Activated naive CD8-positive, alpha-beta T cell (primary cell): Measurements from ENCODE around the gene OTOR.

Experiments
- H3K27ac Mint-ChIP-seq: one replicate; pipeline ENCODE4 v1.8.0; 2021; ENCODE audit warnings: mixed read lengths
- H3K27me3 Mint-ChIP-seq: one replicate; pipeline ENCODE4 v1.8.0; 2021; ENCODE audit warnings: mixed read lengths
- H3K36me3 Mint-ChIP-seq: one replicate; pipeline ENCODE4 v1.8.0; 2021; ENCODE audit warnings: mixed read lengths
- H3K4me1 Mint-ChIP-seq: one replicate; pipeline ENCODE4 v1.8.0; 2021; ENCODE audit warnings: low read depth, mixed read lengths
- H3K4me3 Mint-ChIP-seq: one replicate; pipeline ENCODE4 v1.8.0; 2021; ENCODE audit warnings: mild to moderate bottlenecking, mixed read lengths
- H3K9me3 Mint-ChIP-seq: one replicate; pipeline ENCODE4 v1.8.0; 2021; ENCODE audit warnings: low read depth, mixed read lengths

Gene OTOR

GRCh38 chr20:16748308-16748900 is at the start of gene OTOR:
Gene OTOR, plus strand, starts transcription at chr20:16748358. Its CDS starts 44 bp downstream, at chr20:16748402.
- Mint-ChIP-seq H3K36me3 (no peaks in the 10 kb centered on the region), H3K4me1 (peaks cover 3% of the 10 kb centered on the region), H3K27ac (no peak within 1 kb of the TSS), H3K9me3 (no peaks in the 10 kb centered on the region), H3K27me3 (no peaks in the 10 kb centered on the region), H3K4me3 (no peak within 1 kb of the TSS)

GRCh38 chr20:16699293-16699692 is 48.9 kb upstream of the OTOR start:
- no peak overlapping the region for H3K4me3 Mint-ChIP-seq
- no peaks in the 10 kb centered on the region for H3K9me3 Mint-ChIP-seq
- no peak overlapping the region for H3K27ac Mint-ChIP-seq
- peaks cover 17% of the 10 kb centered on the region for H3K27me3 Mint-ChIP-seq
- H3K4me1 Mint-ChIP-seq, result no peaks in the 10 kb centered on the region
- H3K36me3 Mint-ChIP-seq, result no peaks in the 10 kb centered on the region

GRCh38 chr20:16701296-16701695 is 46.9 kb upstream of the OTOR start:
- Mint-ChIP-seq H3K27me3 (peaks cover 20% of the 10 kb centered on the region), H3K27ac (no peak overlapping the region), H3K36me3 (peaks cover 2% of the 10 kb centered on the region), H3K9me3 (no peaks in the 10 kb centered on the region), H3K4me1 (no peaks in the 10 kb centered on the region), H3K4me3 (no peak overlapping the region)

- Mint-ChIP-seq H3K36me3 (peaks cover 2% of the 10 kb centered on the region), H3K27me3 (peaks cover 16% of the 10 kb centered on the region), H3K4me1 (peaks cover 12% of the 10 kb centered on the region), H3K4me3 (no peak overlapping the region), H3K9me3 (no peaks in the 10 kb centered on the region), H3K27ac (no peak overlapping the region)
Measured at GRCh38 chr20:16703570-16703969, 44.6 kb upstream of the OTOR start.

GRCh38 chr20:16707674-16708073 is 40.5 kb upstream of the OTOR start:
- Mint-ChIP-seq H3K4me1 (peaks cover 27% of the 10 kb centered on the region), H3K9me3 (no peaks in the 10 kb centered on the region), H3K27ac (no peak overlapping the region), H3K4me3 (no peak overlapping the region), H3K27me3 (peaks cover 17% of the 10 kb centered on the region), H3K36me3 (peaks cover 2% of the 10 kb centered on the region)

- Mint-ChIP-seq H3K27me3 (peaks cover 14% of the 10 kb centered on the region), H3K4me1 (peaks cover 27% of the 10 kb centered on the region), H3K9me3 (no peaks in the 10 kb centered on the region), H3K4me3 (peak overlapping the region; percentile 30), H3K36me3 (peaks cover 2% of the 10 kb centered on the region), H3K27ac (no peak overlapping the region)
Measured at GRCh38 chr20:16708602-16709001, 39.6 kb upstream of the OTOR start.

GRCh38 chr20:16709017-16709416 is 39.1 kb upstream of the OTOR start:
- H3K4me1 Mint-ChIP-seq, result peaks cover 27% of the 10 kb centered on the region
- H3K27me3 Mint-ChIP-seq, result peaks cover 14% of the 10 kb centered on the region
- no peaks in the 10 kb centered on the region for H3K9me3 Mint-ChIP-seq
- H3K27ac Mint-ChIP-seq, result no peak overlapping the region
- peaks cover 2% of the 10 kb centered on the region for H3K36me3 Mint-ChIP-seq
- H3K4me3 Mint-ChIP-seq, result peak overlapping the region; percentile 35

GRCh38 chr20:16710781-16711180 is 37.4 kb upstream of the OTOR start:
- peaks cover 27% of the 10 kb centered on the region for H3K4me1 Mint-ChIP-seq
- no peaks in the 10 kb centered on the region for H3K9me3 Mint-ChIP-seq
- H3K36me3 Mint-ChIP-seq, result no peaks in the 10 kb centered on the region
- no peak overlapping the region for H3K27ac Mint-ChIP-seq
- peaks cover 11% of the 10 kb centered on the region for H3K27me3 Mint-ChIP-seq
- no peak overlapping the region for H3K4me3 Mint-ChIP-seq

GRCh38 chr20:16711661-16712258 is 36.4 kb upstream of the OTOR start:
- Mint-ChIP-seq H3K4me1 (peaks cover 27% of the 10 kb centered on the region), H3K27me3 (peaks cover 12% of the 10 kb centered on the region)

GRCh38 chr20:16712511-16712947 is 35.6 kb upstream of the OTOR start:
- H3K9me3 Mint-ChIP-seq, result no peaks in the 10 kb centered on the region
- H3K36me3 Mint-ChIP-seq, result no peaks in the 10 kb centered on the region
- no peak overlapping the region for H3K27ac Mint-ChIP-seq
- no peak overlapping the region for H3K4me3 Mint-ChIP-seq
- H3K4me1 Mint-ChIP-seq, result peaks cover 26% of the 10 kb centered on the region
- peaks cover 12% of the 10 kb centered on the region for H3K27me3 Mint-ChIP-seq

More at GRCh38 chr20:16711661-16712258, 36.4 kb upstream of the OTOR start:
- Mint-ChIP-seq H3K4me3 (no peak overlapping the region), H3K36me3 (no peaks in the 10 kb centered on the region), H3K27ac (no peak overlapping the region), H3K9me3 (no peaks in the 10 kb centered on the region)

GRCh38 chr20:16713066-16713465 is 35.1 kb upstream of the OTOR start:
- no peak overlapping the region for H3K27ac Mint-ChIP-seq
- H3K36me3 Mint-ChIP-seq, result no peaks in the 10 kb centered on the region
- H3K4me1 Mint-ChIP-seq, result peaks cover 20% of the 10 kb centered on the region
- H3K4me3 Mint-ChIP-seq, result no peak overlapping the region
- peaks cover 14% of the 10 kb centered on the region for H3K27me3 Mint-ChIP-seq
- H3K9me3 Mint-ChIP-seq, result no peaks in the 10 kb centered on the region

- H3K36me3 Mint-ChIP-seq, result no peaks in the 10 kb centered on the region
- no peaks in the 10 kb centered on the region for H3K9me3 Mint-ChIP-seq
- H3K4me3 Mint-ChIP-seq, result no peak overlapping the region
- H3K27me3 Mint-ChIP-seq, result peaks cover 18% of the 10 kb centered on the region
- H3K27ac Mint-ChIP-seq, result no peak overlapping the region
- H3K4me1 Mint-ChIP-seq, result peaks cover 8% of the 10 kb centered on the region
Measured at GRCh38 chr20:16714242-16714641, 33.9 kb upstream of the OTOR start.

GRCh38 chr20:16714751-16715150 is 33.4 kb upstream of the OTOR start:
- Mint-ChIP-seq H3K36me3 (no peaks in the 10 kb centered on the region), H3K4me3 (no peak overlapping the region), H3K27ac (no peak overlapping the region), H3K4me1 (peaks cover 3% of the 10 kb centered on the region), H3K9me3 (no peaks in the 10 kb centered on the region), H3K27me3 (peaks cover 18% of the 10 kb centered on the region)

- Mint-ChIP-seq H3K4me3 (no peak overlapping the region), H3K27ac (no peak overlapping the region), H3K27me3 (peaks cover 22% of the 10 kb centered on the region), H3K36me3 (peaks cover 2% of the 10 kb centered on the region), H3K9me3 (no peaks in the 10 kb centered on the region), H3K4me1 (no peaks in the 10 kb centered on the region)
Measured at GRCh38 chr20:16719421-16719820, 28.7 kb upstream of the OTOR start.

- Mint-ChIP-seq H3K27me3 (peaks cover 20% of the 10 kb centered on the region), H3K4me3 (peak overlapping the region; percentile 99), H3K36me3 (peaks cover 15% of the 10 kb centered on the region), H3K27ac (peak overlapping the region; percentile 99), H3K9me3 (peaks cover 8% of the 10 kb centered on the region), H3K4me1 (peaks cover 40% of the 10 kb centered on the region)
Measured at GRCh38 chr20:16729080-16729479, 19.1 kb upstream of the OTOR start.
